Subcutaneous abdominal adipose tissue (tissue), 5 donors: ENCODE measurements around the gene CCDC38.

ENCODE experiments used
- H3K27ac ChIP-seq: one replicate; pipeline ENCODE4 v1.7.0; 2013; ENCODE audit warnings: low read depth, mild to moderate bottlenecking, inconsistent platforms, low read length, moderate library complexity
- H3K27me3 ChIP-seq, 5 donors: one replicate each; pipeline ENCODE4 v1.7.0; 2013; ENCODE audit warnings: low read length in 5 of 5, inconsistent platforms in 1 of 5; ENCODE audit not compliant: control insufficient read depth in 5 of 5, insufficient read depth in 4 of 5
- H3K36me3 ChIP-seq, 5 donors: one replicate each; pipeline ENCODE4 v1.7.0; 2013; ENCODE audit warnings: low read length in 5 of 5; ENCODE audit not compliant: control insufficient read depth in 5 of 5, insufficient read depth in 5 of 5
- H3K4me1 ChIP-seq, 5 donors: one replicate each; pipeline ENCODE4 v1.7.0; 2013; ENCODE audit warnings: low read length in 5 of 5, mild to moderate bottlenecking in 3 of 5, moderate library complexity in 1 of 5; ENCODE audit not compliant: control insufficient read depth in 5 of 5, insufficient read depth in 5 of 5
- H3K4me3 ChIP-seq, 5 donors: one replicate each; pipeline ENCODE4 v1.7.0; 2013; ENCODE audit warnings: low read length in 5 of 5, low read depth in 1 of 5
- H3K9ac ChIP-seq, 5 donors: one replicate each; pipeline ENCODE4 v1.7.0; 2013; ENCODE audit warnings: low read length in 5 of 5, mild to moderate bottlenecking in 4 of 5, moderate library complexity in 3 of 5
- H3K9me3 ChIP-seq, 5 donors: one replicate each; pipeline ENCODE4 v1.7.0; 2013; ENCODE audit warnings: low read length in 5 of 5; ENCODE audit not compliant: control insufficient read depth in 5 of 5
- donor health status: healthy.
- donor health status: healthy.
- donor health status: healthy.
- donor health status: healthy.
- donor health status: healthy.

The CCDC38 gene

GRCh38 chr12:95963096-95963495, 20.7 kb upstream of the CCDC38 start:
- H3K27ac ChIP-seq: no peak overlapping the region
- H3K9ac ChIP-seq: no peak overlapping the region
- H3K4me3 ChIP-seq: no peak overlapping the region
- H3K36me3 ChIP-seq: no peaks in the 10 kb centered on the region
- H3K9me3 ChIP-seq: no peaks in the 10 kb centered on the region
- no peaks in the 10 kb centered on the region for H3K27me3 ChIP-seq
- no peaks in the 10 kb centered on the region for H3K4me1 ChIP-seq

GRCh38 chr12:95962222-95962621, 19.8 kb upstream of the CCDC38 start:
- Histone ChIP-seq H3K4me1 (no peaks in the 10 kb centered on the region), H3K9me3 (no peaks in the 10 kb centered on the region), H3K36me3 (no peaks in the 10 kb centered on the region), H3K27ac (no peak overlapping the region), H3K4me3 (no peak overlapping the region), H3K27me3 (no peaks in the 10 kb centered on the region), H3K9ac (no peak overlapping the region)

- Histone ChIP-seq H3K4me3 (no peak overlapping the region), H3K9me3 (no peaks in the 10 kb centered on the region), H3K4me1 (no peaks in the 10 kb centered on the region), H3K9ac (no peak overlapping the region), H3K36me3 (no peaks in the 10 kb centered on the region), H3K27me3 (peaks cover 0 to 6% (median 0%) of the 10 kb centered on the region in 5 donors), H3K27ac (no peak overlapping the region)
These were observed 17.8 kb upstream of the CCDC38 start for GRCh38 chr12:95960241-95960640.

- H3K9me3 ChIP-seq: no peaks in the 10 kb centered on the region
- H3K9ac ChIP-seq: no peak overlapping the region
- H3K4me1 ChIP-seq: no peaks in the 10 kb centered on the region
- H3K36me3 ChIP-seq: no peaks in the 10 kb centered on the region
- H3K4me3 ChIP-seq: no peak overlapping the region
- no peak overlapping the region for H3K27ac ChIP-seq
- peaks cover 0 to 6% (median 0%) of the 10 kb centered on the region in 5 donors for H3K27me3 ChIP-seq
These were observed 16.7 kb upstream of the CCDC38 start for GRCh38 chr12:95959107-95959506.

- peaks cover 0 to 6% (median 0%) of the 10 kb centered on the region in 5 donors for H3K27me3 ChIP-seq
- no peak overlapping the region for H3K4me3 ChIP-seq
- no peak overlapping the region for H3K9ac ChIP-seq
- H3K4me1 ChIP-seq: no peaks in the 10 kb centered on the region
- no peak overlapping the region for H3K27ac ChIP-seq
- H3K9me3 ChIP-seq: no peaks in the 10 kb centered on the region
- no peaks in the 10 kb centered on the region for H3K36me3 ChIP-seq
These were observed 14.2 kb upstream of the CCDC38 start for GRCh38 chr12:95956557-95957145.

GRCh38 chr12:95955549-95956159, 13.2 kb upstream of the CCDC38 start:
- no peaks in the 10 kb centered on the region for H3K4me1 ChIP-seq
- H3K36me3 ChIP-seq: no peaks in the 10 kb centered on the region
- no peak overlapping the region for H3K4me3 ChIP-seq
- no peaks in the 10 kb centered on the region for H3K9me3 ChIP-seq
- H3K27ac ChIP-seq: no peak overlapping the region
- peaks cover 0 to 6% (median 0%) of the 10 kb centered on the region in 5 donors for H3K27me3 ChIP-seq
- no peak overlapping the region for H3K9ac ChIP-seq

GRCh38 chr12:95953000-95953399, 10.6 kb upstream of the CCDC38 start:
- peaks cover 0 to 6% (median 0%) of the 10 kb centered on the region in 5 donors for H3K27me3 ChIP-seq
- no peaks in the 10 kb centered on the region for H3K36me3 ChIP-seq
- no peaks in the 10 kb centered on the region for H3K9me3 ChIP-seq
- no peaks in the 10 kb centered on the region for H3K4me1 ChIP-seq
- H3K9ac ChIP-seq: no peak overlapping the region
- H3K4me3 ChIP-seq: no peak overlapping the region
- H3K27ac ChIP-seq: no peak overlapping the region

- Histone ChIP-seq H3K9ac (no peak overlapping the region), H3K27me3 (peaks cover 0 to 2% (median 0%) of the 10 kb centered on the region in 5 donors), H3K4me1 (no peaks in the 10 kb centered on the region), H3K9me3 (no peaks in the 10 kb centered on the region), H3K4me3 (no peak overlapping the region), H3K36me3 (no peaks in the 10 kb centered on the region), H3K27ac (no peak overlapping the region)
These were observed 9.1 kb upstream of the CCDC38 start for GRCh38 chr12:95951515-95951914.

GRCh38 chr12:95949477-95950206, 7.2 kb upstream of the CCDC38 start:
- no peak overlapping the region for H3K9ac ChIP-seq
- H3K4me1 ChIP-seq: no peaks in the 10 kb centered on the region
- no peaks in the 10 kb centered on the region for H3K36me3 ChIP-seq
- H3K9me3 ChIP-seq: no peaks in the 10 kb centered on the region
- H3K27ac ChIP-seq: no peak overlapping the region
- H3K27me3 ChIP-seq: no peaks in the 10 kb centered on the region
- no peak overlapping the region for H3K4me3 ChIP-seq

- Histone ChIP-seq H3K36me3 (no peaks in the 10 kb centered on the region), H3K4me3 (no peak overlapping the region), H3K9me3 (no peaks in the 10 kb centered on the region), H3K9ac (no peak overlapping the region), H3K4me1 (peaks cover 0 to 19% (median 16%) of the 10 kb centered on the region in 5 donors), H3K27me3 (peaks cover 0 to 2% (median 0%) of the 10 kb centered on the region in 5 donors), H3K27ac (no peak overlapping the region)
These were observed 1.8 kb upstream of the CCDC38 start for GRCh38 chr12:95944108-95944704.
